Umbilical cord (tissue), 2 donors: ENCODE results near the gene FARP1. TPM values are rescaled to one million over a fixed set of nuclear protein-coding genes. Genes with fewer than 3 reads are reported as not detected.

Experiments
- DNase-seq: peaks from one replicate; pipeline ENCODE4 v3.0.0-alpha.2; 2015; ENCODE audit warnings: low spot score
- total RNA-seq: library from RNA; depleted of rRNA; stranded (reverse); fragments of >200 nt; gene quantifications from one replicate; pipeline ENCODE4 v1.2.3, GENCODE V29; 2014; ENCODE audit warnings: low replicate concordance; ENCODE audit not compliant: insufficient read depth

FARP1 gene
- total RNA-seq, 1 donor from 2014 or later: 56.6 TPM

- no peak for DNase-seq
Measured at GRCh38 chr13:98504371-98504963, 361.6 kb downstream of the FARP1 start.

Other genes starting within 250 kb of the FARP1 start
- gene IPO5, start 189.4 kb upstream of the FARP1 start, total RNA-seq: 251 TPM
- gene RNF113B, start 34.2 kb downstream of the FARP1 start, total RNA-seq: not detected